IMR-90 (cell line): ENCODE results near the gene SLX4IP. TPM values are rescaled to one million over a fixed set of nuclear protein-coding genes. Genes with fewer than 3 reads are reported as not detected.

Source experiments
- ATAC-seq: fragments of 200-7000 bp; cut with Tn5 transposase; 2 replicates; pipeline ENCODE4 v1.9.1; 2020; ENCODE audit warnings: low read depth, mild to moderate bottlenecking, moderate library complexity
- BruUV-seq: library from RNA; stranded (reverse); fragments of 400-500 nt; replicated peaks from 2 replicates; lab custom pipeline; 2021; lab: Mats Ljungman, UMichigan
- CTCF ChIA-PET: fragments of 300-600 bp; formaldehyde crosslinking; extraction: SDS; loops from one replicate; lab custom pipeline; 2021; ENCODE audit warnings: antibody characterized with exemption; lab: Yijun Ruan, JAX
- POLR2A ChIA-PET: fragments of 300-600 bp; sonication (Branson Sonifier 250); formaldehyde crosslinking; loops from one replicate; lab custom pipeline; 2022; ENCODE audit warnings: antibody characterized with exemption; ENCODE audit not compliant: unreplicated experiment; lab: Charles Lee
- DNase-seq: peaks from one replicate; pipeline ENCODE4 v3.0.0; 2013
- H2AFZ ChIP-seq: replicated peaks from 2 replicates; pipeline ENCODE3; 2013; ENCODE audit warnings: low read length, mild to moderate bottlenecking; ENCODE audit not compliant: poor library complexity
- H2AK5ac ChIP-seq: 2 replicates; pipeline ENCODE4 v1.6.1; 2013; ENCODE audit warnings: low read depth, low read length, inconsistent platforms
- H2AK9ac ChIP-seq: replicated peaks from 2 replicates; pipeline ENCODE3; 2013; ENCODE audit warnings: mild to moderate bottlenecking, low read depth, low read length, moderate library complexity; ENCODE audit not compliant: poor library complexity
- H2BK120ac ChIP-seq: 2 replicates; pipeline ENCODE4 v1.6.1; 2013; ENCODE audit warnings: low read depth, low read length, inconsistent platforms
- H2BK15ac ChIP-seq: 3 replicates; pipeline ENCODE4 v1.6.1; 2013; ENCODE audit warnings: low read depth, low read length, inconsistent platforms
- H2BK20ac ChIP-seq: 2 replicates; pipeline ENCODE4 v1.6.1; 2013; ENCODE audit warnings: low read depth, mild to moderate bottlenecking, inconsistent platforms, low read length, moderate library complexity
- H2BK5ac ChIP-seq: 2 replicates; pipeline ENCODE4 v1.6.1; 2013; ENCODE audit warnings: mild to moderate bottlenecking, low read depth, low read length, inconsistent platforms; ENCODE audit not compliant: poor library complexity, severe bottlenecking
- H3K14ac ChIP-seq: replicated peaks from 2 replicates; pipeline ENCODE4 v1.6.1; 2013; ENCODE audit warnings: low read depth, low read length, inconsistent platforms
- H3K18ac ChIP-seq: 2 replicates; pipeline ENCODE4 v1.6.1; 2013; ENCODE audit warnings: low read depth, low read length, control low read depth
- H3K23ac ChIP-seq: 2 replicates; pipeline ENCODE4 v1.6.1; 2013; ENCODE audit warnings: low read depth, low read length, inconsistent platforms
- H3K27ac ChIP-seq: 2 replicates; pipeline ENCODE4 v1.5.1; 2013; ENCODE audit warnings: mild to moderate bottlenecking, control low read depth, low read length; ENCODE audit not compliant: insufficient read depth
- H3K27me3 ChIP-seq: 2 replicates; pipeline ENCODE4 v1.6.1; 2013; ENCODE audit warnings: low read length; ENCODE audit not compliant: control insufficient read depth, insufficient read depth
- H3K36me3 ChIP-seq: 2 replicates; pipeline ENCODE4 v1.6.1; 2013; ENCODE audit warnings: low read length, mixed read lengths; ENCODE audit not compliant: control insufficient read depth, insufficient read depth
- H3K4ac ChIP-seq: 2 replicates; pipeline ENCODE4 v1.6.1; 2013; ENCODE audit warnings: low read depth, low read length, inconsistent platforms
- H3K4me1 ChIP-seq: 2 replicates; pipeline ENCODE4 v1.6.1; 2013; ENCODE audit warnings: low read length, mixed read lengths; ENCODE audit not compliant: control insufficient read depth, insufficient read depth
- H3K4me2 ChIP-seq: 2 replicates; pipeline ENCODE4 v1.6.1; 2013; ENCODE audit warnings: low read depth, mild to moderate bottlenecking, control low read depth, low read length, moderate library complexity
- H3K4me3 ChIP-seq: 2 replicates; pipeline ENCODE4 v1.5.1; 2013; ENCODE audit warnings: low read depth, mild to moderate bottlenecking, control low read depth, low read length, moderate library complexity; ENCODE audit not compliant: insufficient read depth
- H3K56ac ChIP-seq: 2 replicates; pipeline ENCODE4 v1.6.1; 2013; ENCODE audit warnings: low read length, inconsistent platforms; ENCODE audit not compliant: insufficient read depth; ENCODE audit errors: extremely low read depth
- H3K79me1 ChIP-seq, 2 experiments: 2 replicates each; pipeline ENCODE4 v1.6.1; 2013; ENCODE audit warnings: low read length in 2 of 2, inconsistent platforms in 1 of 2, low read depth in 1 of 2
- H3K9ac ChIP-seq: 2 replicates; pipeline ENCODE4 v1.6.1; 2013; ENCODE audit warnings: low read depth, low read length, control low read depth
- H3K9me1 ChIP-seq: 2 replicates; pipeline ENCODE4 v1.6.1; 2013; ENCODE audit warnings: low read length, inconsistent platforms; ENCODE audit not compliant: insufficient read depth
- H3K9me3 ChIP-seq: 2 replicates; pipeline ENCODE4 v1.6.1; 2013; ENCODE audit warnings: low read length; ENCODE audit not compliant: control insufficient read depth, insufficient read depth
- H4K20me1 ChIP-seq: 2 replicates; pipeline ENCODE4 v1.6.1; 2013; ENCODE audit warnings: low read length, inconsistent platforms; ENCODE audit not compliant: insufficient read depth
- H4K5ac ChIP-seq: 2 replicates; pipeline ENCODE4 v1.6.1; 2013; ENCODE audit warnings: mild to moderate bottlenecking, low read depth, low read length, control low read depth
- H4K8ac ChIP-seq, 2 experiments: 2 replicates each; pipeline ENCODE4 v1.6.1; 2013; ENCODE audit warnings: low read depth in 2 of 2, low read length in 2 of 2, control low read depth in 1 of 2, inconsistent platforms in 1 of 2
- H4K91ac ChIP-seq: 2 replicates; pipeline ENCODE4 v1.6.1; 2013; ENCODE audit warnings: low read depth, low read length, inconsistent platforms; ENCODE audit not compliant: insufficient read depth
- BHLHE40 ChIP-seq: fragments of 150-350 bp; IDR thresholded peaks from 2 replicates; pipeline ENCODE4 v1.6.1; 2016; ENCODE audit warnings: mild to moderate bottlenecking, low read depth, low read length
- MAFK ChIP-seq: IDR thresholded peaks from 2 replicates; pipeline ENCODE4 v1.6.1; 2012; ENCODE audit warnings: low read depth, low read length, improper control_type of control experiment
- POLR2A ChIP-seq: IDR thresholded peaks from 2 replicates; pipeline ENCODE4 v1.6.1; 2012; ENCODE audit warnings: mild to moderate bottlenecking, low read depth, low read length
- SMC3 ChIP-seq: fragments of 150-350 bp; IDR thresholded peaks from 2 replicates; pipeline ENCODE4 v1.6.1; 2016; ENCODE audit warnings: low read depth, mild to moderate bottlenecking, antibody characterized with exemption, low read length, moderate library complexity
- WGBS, 2 experiments: methylation state at CpG; one replicate each; pipeline versions ENCODE4 v1.1.5 to v1.1.7; 2013; ENCODE audit warnings: missing lambda C conversion rate in 2 of 2; ENCODE audit not compliant: insufficient read length in 1 of 2; ENCODE audit errors: extremely low coverage in 2 of 2; 5-methylcytosine and 5-hydroxymethylcytosine counted together
- dilution Hi-C: fragments of 300-500 bp; cut with HindIII; formaldehyde crosslinking; loops from one replicate; pipeline ENCODE4 v1.14.3; 2018; ENCODE audit warnings: low sequenced_read_pairs; ENCODE audit not compliant: unreplicated experiment
- in situ Hi-C: fragments of 300-500 bp; cut with MboI; formaldehyde crosslinking; loops from 3 replicates; pipeline ENCODE4 v1.14.3; 2019; ENCODE audit warnings: low sequenced_read_pairs, inconsistent platforms, mixed read lengths
- intact Hi-C: fragments of 100-400 bp; cut with micrococcal nuclease; formaldehyde crosslinking; loops from 2 replicates; pipeline ENCODE4 v1.10.0; 2022
- polyA plus RNA-seq, 3 experiments: library from polyadenylated mRNA; depleted of rRNA; stranded (reverse); fragments of >200 nt; gene quantifications; 2 replicates each; pipeline ENCODE4 v1.2.3, GENCODE V29; 2012; ENCODE audit warnings: low replicate concordance in 1 of 3
- total RNA-seq: library from RNA; depleted of rRNA; stranded (reverse); fragments of >200 nt; gene quantifications from 2 replicates; pipeline ENCODE4 v1.2.3, GENCODE V29; 2012
- TF ChIP-seq, protein P1 (sequence below): conservative IDR thresholded peaks from 2 replicates; pipeline ENCODE4 v1.5.1; 2012; ENCODE audit warnings: mild to moderate bottlenecking, low read depth, low read length, improper control_type of control experiment
- TF ChIP-seq, protein P2 (sequence below): fragments of 150-350 bp; IDR thresholded peaks from 2 replicates; pipeline ENCODE4 v1.6.1; 2017; ENCODE audit warnings: mild to moderate bottlenecking, antibody characterized with exemption, low read length, low read depth

The SLX4IP gene
- total and polyA plus RNA-seq, 2 of the 4 experiments (the other 2 are of a cell fraction), result 1.3 to 5.9 TPM

DNA sequence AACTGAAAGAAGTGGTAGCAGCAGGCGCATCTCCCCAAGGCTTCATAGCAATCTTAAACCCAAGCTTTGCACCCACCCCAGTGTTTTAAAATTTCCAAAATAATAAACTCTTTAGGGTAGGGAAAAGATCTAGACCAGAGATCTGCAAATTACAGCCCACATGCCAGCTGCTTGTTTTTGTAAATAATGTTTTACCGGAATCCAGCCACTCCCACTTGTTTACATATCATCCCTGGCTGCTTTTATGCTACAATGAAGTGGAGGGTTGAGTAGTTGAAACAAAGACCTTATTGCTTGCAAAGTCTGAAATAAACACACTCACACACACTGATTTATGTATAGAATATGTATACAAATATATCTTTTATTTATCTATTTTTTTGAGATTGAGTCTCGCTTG lies 30.0 kb downstream of the SLX4IP start:
- ChIA-PET POLR2A (no interaction called here), CTCF (interaction anchor here (1.0 kb wide), 1 partner anchor 206 kb away, joined by 4 read pairs; no protein-coding TSS in a partner anchor)
- ATAC-seq, result no peak
- Histone ChIP-seq H2AFZ (no peak overlapping the region), H3K4me1 (peaks cover 2% of the 10 kb centered on the region), H3K4me3 (no peak overlapping the region), H2AK9ac (no peak overlapping the region), H3K36me3 (no peaks in the 10 kb centered on the region), H3K4me2 (no peak overlapping the region), H3K56ac (no peak overlapping the region), H2AK5ac (no peak overlapping the region), H3K23ac (no peak overlapping the region), H3K18ac (no peak overlapping the region), H3K4ac (no peak overlapping the region), H3K27ac (no peak overlapping the region), H2BK20ac (no peak overlapping the region), H2BK15ac (no peak overlapping the region), H4K91ac (no peak overlapping the region), H3K79me1 (peaks cover 5 to 19% of the 10 kb centered on the region in 2 experiments; a peak in 3 of 4 replicates), H4K8ac (no peak overlapping the region), H3K9me1 (no peaks in the 10 kb centered on the region), H2BK120ac (no peak overlapping the region), H2BK5ac (no peak overlapping the region), H4K20me1 (no peaks in the 10 kb centered on the region), H4K5ac (no peak overlapping the region), H3K9me3 (peaks cover 2% of the 10 kb centered on the region), H3K27me3 (no peaks in the 10 kb centered on the region), H3K14ac (no peak overlapping the region), H3K9ac (no peak overlapping the region)
- intact Hi-C loops, result loop anchor here (5.0 kb wide), 3 partner anchors 182 to 807 kb away; no protein-coding TSS in a partner anchor
- in situ Hi-C loops, result loop anchor here (10.0 kb wide), 2 partner anchors 810 to 1080 kb away; no protein-coding TSS in a partner anchor
- TF ChIP-seq SMC3 (no peak), BHLHE40 (no peak), POLR2A (no peak), MAFK (no peak)
- TF ChIP-seq, protein P1, sequence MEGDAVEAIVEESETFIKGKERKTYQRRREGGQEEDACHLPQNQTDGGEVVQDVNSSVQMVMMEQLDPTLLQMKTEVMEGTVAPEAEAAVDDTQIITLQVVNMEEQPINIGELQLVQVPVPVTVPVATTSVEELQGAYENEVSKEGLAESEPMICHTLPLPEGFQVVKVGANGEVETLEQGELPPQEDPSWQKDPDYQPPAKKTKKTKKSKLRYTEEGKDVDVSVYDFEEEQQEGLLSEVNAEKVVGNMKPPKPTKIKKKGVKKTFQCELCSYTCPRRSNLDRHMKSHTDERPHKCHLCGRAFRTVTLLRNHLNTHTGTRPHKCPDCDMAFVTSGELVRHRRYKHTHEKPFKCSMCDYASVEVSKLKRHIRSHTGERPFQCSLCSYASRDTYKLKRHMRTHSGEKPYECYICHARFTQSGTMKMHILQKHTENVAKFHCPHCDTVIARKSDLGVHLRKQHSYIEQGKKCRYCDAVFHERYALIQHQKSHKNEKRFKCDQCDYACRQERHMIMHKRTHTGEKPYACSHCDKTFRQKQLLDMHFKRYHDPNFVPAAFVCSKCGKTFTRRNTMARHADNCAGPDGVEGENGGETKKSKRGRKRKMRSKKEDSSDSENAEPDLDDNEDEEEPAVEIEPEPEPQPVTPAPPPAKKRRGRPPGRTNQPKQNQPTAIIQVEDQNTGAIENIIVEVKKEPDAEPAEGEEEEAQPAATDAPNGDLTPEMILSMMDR, result no peak
- TF ChIP-seq, protein P2, sequence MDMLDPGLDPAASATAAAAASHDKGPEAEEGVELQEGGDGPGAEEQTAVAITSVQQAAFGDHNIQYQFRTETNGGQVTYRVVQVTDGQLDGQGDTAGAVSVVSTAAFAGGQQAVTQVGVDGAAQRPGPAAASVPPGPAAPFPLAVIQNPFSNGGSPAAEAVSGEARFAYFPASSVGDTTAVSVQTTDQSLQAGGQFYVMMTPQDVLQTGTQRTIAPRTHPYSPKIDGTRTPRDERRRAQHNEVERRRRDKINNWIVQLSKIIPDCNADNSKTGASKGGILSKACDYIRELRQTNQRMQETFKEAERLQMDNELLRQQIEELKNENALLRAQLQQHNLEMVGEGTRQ, result no peak
- dilution Hi-C loops, result no loop called here
- no TSS peak for BruUV-seq
- WGBS, 2 experiments, result no CpG with 5 or more reads among the region's 3 CpGs
- no peak for DNase-seq
